ENCODE results near the gene MBD5. TPM values are rescaled to one million over a fixed set of nuclear protein-coding genes. Genes with fewer than 3 reads are reported as not detected.

The MBD5 gene
- total RNA-seq, 1 donor from 2014 or later, result 44.9 TPM

DNA sequence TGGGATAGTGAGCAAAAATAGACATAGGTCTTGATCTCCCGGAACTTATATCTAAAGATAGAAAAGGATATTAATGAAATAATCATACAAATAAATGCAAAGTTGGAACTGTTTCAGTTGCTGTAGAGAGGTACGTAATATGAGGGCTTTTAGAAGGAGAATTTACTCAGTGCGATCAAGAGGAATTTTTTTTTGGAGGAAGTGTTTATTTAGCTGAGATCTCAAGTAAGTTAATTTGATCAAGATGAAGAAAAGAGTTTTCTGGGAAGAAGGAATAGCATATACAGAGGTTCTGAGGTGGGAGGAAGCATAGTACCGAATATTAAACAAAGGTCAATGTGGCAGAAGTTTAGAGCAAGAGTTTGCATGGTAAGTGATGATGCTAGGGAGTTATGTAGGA lies 11.3 kb downstream of the MBD5 start:
- peaks cover 1% of the 10 kb centered on the region for H3K36me3 Mint-ChIP-seq (ENCODE audit: unreplicated experiment)
- no peak overlapping the region for H3K27ac Mint-ChIP-seq (ENCODE audit: unreplicated experiment)
- H3K27me3 Mint-ChIP-seq (ENCODE audit: unreplicated experiment), result no peaks in the 10 kb centered on the region
- no peaks in the 10 kb centered on the region for H3K4me1 Mint-ChIP-seq (ENCODE audit: unreplicated experiment)
- no peaks in the 10 kb centered on the region for H3K9me3 Mint-ChIP-seq (ENCODE audit: unreplicated experiment)
- no peak for DNase-seq (ENCODE audit: extremely low spot score, unreplicated experiment)
- no peak overlapping the region for H3K4me3 Mint-ChIP-seq (ENCODE audit: unreplicated experiment)
- TF ChIP-seq, protein P1, sequence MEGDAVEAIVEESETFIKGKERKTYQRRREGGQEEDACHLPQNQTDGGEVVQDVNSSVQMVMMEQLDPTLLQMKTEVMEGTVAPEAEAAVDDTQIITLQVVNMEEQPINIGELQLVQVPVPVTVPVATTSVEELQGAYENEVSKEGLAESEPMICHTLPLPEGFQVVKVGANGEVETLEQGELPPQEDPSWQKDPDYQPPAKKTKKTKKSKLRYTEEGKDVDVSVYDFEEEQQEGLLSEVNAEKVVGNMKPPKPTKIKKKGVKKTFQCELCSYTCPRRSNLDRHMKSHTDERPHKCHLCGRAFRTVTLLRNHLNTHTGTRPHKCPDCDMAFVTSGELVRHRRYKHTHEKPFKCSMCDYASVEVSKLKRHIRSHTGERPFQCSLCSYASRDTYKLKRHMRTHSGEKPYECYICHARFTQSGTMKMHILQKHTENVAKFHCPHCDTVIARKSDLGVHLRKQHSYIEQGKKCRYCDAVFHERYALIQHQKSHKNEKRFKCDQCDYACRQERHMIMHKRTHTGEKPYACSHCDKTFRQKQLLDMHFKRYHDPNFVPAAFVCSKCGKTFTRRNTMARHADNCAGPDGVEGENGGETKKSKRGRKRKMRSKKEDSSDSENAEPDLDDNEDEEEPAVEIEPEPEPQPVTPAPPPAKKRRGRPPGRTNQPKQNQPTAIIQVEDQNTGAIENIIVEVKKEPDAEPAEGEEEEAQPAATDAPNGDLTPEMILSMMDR (IDR thresholded peaks at IDR 0.05), result no peak

DNA sequence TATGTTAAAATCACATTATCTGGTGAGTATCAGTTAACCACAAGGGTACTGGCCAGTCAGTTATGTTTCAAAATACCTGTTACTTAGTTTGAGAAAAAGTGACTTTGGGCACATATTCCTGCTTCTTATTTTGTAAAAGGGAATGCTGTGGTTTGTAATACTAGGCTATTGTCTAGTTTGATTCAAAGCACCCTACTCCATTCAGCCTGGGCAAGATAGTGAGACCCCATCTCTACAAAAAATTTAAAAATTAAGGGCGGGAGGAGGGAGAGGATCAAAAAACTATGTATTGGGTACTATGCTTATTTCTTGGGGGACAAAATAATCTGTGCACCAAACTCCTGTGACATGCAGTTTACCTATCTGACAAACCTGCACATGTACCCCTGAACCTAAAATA lies 18.9 kb downstream of the MBD5 start:
- H3K36me3 Mint-ChIP-seq (ENCODE audit: unreplicated experiment), result peaks cover 12% of the 10 kb centered on the region
- H3K9me3 Mint-ChIP-seq (ENCODE audit: unreplicated experiment), result no peaks in the 10 kb centered on the region
- H3K27ac Mint-ChIP-seq (ENCODE audit: unreplicated experiment), result no peak overlapping the region
- peaks cover 4% of the 10 kb centered on the region for H3K4me1 Mint-ChIP-seq (ENCODE audit: unreplicated experiment)
- no peaks in the 10 kb centered on the region for H3K27me3 Mint-ChIP-seq (ENCODE audit: unreplicated experiment)
- TF ChIP-seq, protein P1 (IDR thresholded peaks at IDR 0.05), result no peak
- H3K4me3 Mint-ChIP-seq (ENCODE audit: unreplicated experiment), result no peak overlapping the region
- no peak for DNase-seq (ENCODE audit: extremely low spot score, unreplicated experiment)

DNA sequence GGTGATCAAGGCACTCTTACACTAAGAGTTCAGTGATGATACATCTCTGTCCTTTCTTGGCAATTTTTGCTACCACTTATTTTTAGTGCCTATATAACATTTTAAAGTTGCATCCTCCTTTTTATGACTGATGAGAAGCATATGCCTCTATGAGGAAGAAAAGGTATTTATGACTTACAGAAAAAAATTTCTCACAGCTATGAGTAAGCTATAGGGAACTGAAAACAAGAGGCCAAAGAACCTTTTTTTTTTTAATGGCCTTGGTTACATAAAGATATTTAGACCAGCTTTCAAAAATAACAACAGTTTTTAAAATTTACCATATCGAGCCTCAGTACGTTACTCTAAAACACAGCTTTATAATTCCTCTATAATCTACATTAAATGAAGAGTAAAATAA lies 21.3 kb downstream of the MBD5 start:
- DNase-seq (ENCODE audit: extremely low spot score, unreplicated experiment), result no peak
- H3K36me3 Mint-ChIP-seq (ENCODE audit: unreplicated experiment), result peaks cover 11% of the 10 kb centered on the region

DNA sequence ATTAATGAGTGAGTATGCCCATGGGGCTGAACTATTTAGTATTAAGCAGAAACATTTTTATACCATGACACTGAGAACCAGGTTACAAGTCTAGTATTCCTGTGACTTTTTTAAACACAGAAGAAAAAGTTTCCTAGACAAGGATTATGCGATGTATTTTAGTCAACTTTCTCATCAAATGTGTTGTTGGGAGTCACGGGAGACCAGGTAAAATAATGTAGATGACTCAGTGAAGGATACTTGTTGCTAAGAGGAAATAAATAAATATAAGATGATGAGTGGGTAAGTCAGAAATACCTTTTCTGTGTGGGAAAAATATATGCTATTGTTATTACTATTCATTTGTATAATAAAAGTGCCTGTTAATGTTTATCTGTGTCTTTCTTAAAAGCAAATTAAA lies 23.4 kb downstream of the MBD5 start:
- H3K4me3 Mint-ChIP-seq (ENCODE audit: unreplicated experiment), result no peak overlapping the region
- no peaks in the 10 kb centered on the region for H3K9me3 Mint-ChIP-seq (ENCODE audit: unreplicated experiment)
- peaks cover 2% of the 10 kb centered on the region for H3K4me1 Mint-ChIP-seq (ENCODE audit: unreplicated experiment)
- H3K36me3 Mint-ChIP-seq (ENCODE audit: unreplicated experiment), result peaks cover 15% of the 10 kb centered on the region
- TF ChIP-seq, protein P1 (IDR thresholded peaks at IDR 0.05), result no peak
- no peak for DNase-seq (ENCODE audit: extremely low spot score, unreplicated experiment)
- H3K27ac Mint-ChIP-seq (ENCODE audit: unreplicated experiment), result no peak overlapping the region
- no peaks in the 10 kb centered on the region for H3K27me3 Mint-ChIP-seq (ENCODE audit: unreplicated experiment)

More for the DNA sequence above, 21.3 kb downstream of the MBD5 start:
- TF ChIP-seq, protein P1 (IDR thresholded peaks at IDR 0.05), result no peak
- Mint-ChIP-seq H3K27me3 (ENCODE audit: unreplicated experiment) (no peaks in the 10 kb centered on the region), H3K4me3 (ENCODE audit: unreplicated experiment) (no peak overlapping the region), H3K4me1 (ENCODE audit: unreplicated experiment) (peaks cover 4% of the 10 kb centered on the region), H3K9me3 (ENCODE audit: unreplicated experiment) (no peaks in the 10 kb centered on the region), H3K27ac (ENCODE audit: unreplicated experiment) (no peak overlapping the region)

DNA sequence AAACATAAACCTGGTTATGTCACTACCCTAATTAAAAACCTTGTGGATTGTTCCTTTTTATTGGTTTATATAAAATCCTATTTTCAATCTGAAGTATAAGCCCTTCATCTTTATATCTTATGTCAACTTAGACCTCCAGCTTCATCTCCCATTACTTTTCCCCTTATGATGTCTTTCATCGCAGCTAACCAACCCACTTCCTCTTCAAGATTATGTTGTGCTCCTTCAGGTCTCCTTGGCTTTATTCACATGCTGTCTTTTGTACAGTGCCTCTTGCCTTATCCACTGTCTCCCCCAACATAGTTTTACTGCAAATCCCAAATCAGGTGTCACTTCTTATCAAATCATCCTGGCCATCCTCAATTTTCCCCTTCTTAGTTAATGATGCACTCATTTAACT lies 25.9 kb downstream of the MBD5 start:
- Mint-ChIP-seq H3K36me3 (ENCODE audit: unreplicated experiment) (peaks cover 9% of the 10 kb centered on the region), H3K27me3 (ENCODE audit: unreplicated experiment) (no peaks in the 10 kb centered on the region), H3K27ac (ENCODE audit: unreplicated experiment) (no peak overlapping the region), H3K4me1 (ENCODE audit: unreplicated experiment) (peaks cover 11% of the 10 kb centered on the region), H3K4me3 (ENCODE audit: unreplicated experiment) (no peak overlapping the region), H3K9me3 (ENCODE audit: unreplicated experiment) (no peaks in the 10 kb centered on the region)
- TF ChIP-seq, protein P1 (IDR thresholded peaks at IDR 0.05), result no peak
- DNase-seq (ENCODE audit: extremely low spot score, unreplicated experiment), result no peak

Data from osteocyte (in vitro differentiated cells).